ENCODE data around the gene PCDH9. TPM values are rescaled to one million over a fixed set of nuclear protein-coding genes. Genes with fewer than 3 reads are reported as not detected.

PCDH9 gene
- total and polyA plus RNA-seq, 7 donors, result under 0.01 to 15.7 (median 8.7) TPM; not detected in 1

DNA sequence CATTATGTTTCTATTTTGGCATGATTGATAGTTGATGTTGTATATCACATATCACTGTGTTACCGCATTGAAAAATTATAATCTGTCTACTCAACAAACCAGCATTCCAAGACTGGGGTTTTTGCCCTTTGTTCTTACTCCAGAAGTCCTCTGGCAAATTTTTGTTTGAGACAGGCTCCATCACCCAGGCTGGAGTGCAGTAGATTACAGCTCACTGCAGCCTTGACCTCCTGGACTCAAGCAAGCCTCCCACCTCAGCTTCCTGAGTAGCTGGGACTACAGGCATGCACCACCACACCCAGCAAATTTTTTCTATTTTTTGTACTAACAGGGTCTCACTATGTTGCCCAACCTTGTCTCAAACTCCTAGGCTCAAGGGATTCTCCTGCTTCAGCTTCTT lies 741.0 kb downstream of the PCDH9 start:
- WGBS, 2 donors, result 94 to 95% methylated on average over 1 of the region's 1 CpG
- intact Hi-C loops (cut with DNase I), result no loop called here

DNA sequence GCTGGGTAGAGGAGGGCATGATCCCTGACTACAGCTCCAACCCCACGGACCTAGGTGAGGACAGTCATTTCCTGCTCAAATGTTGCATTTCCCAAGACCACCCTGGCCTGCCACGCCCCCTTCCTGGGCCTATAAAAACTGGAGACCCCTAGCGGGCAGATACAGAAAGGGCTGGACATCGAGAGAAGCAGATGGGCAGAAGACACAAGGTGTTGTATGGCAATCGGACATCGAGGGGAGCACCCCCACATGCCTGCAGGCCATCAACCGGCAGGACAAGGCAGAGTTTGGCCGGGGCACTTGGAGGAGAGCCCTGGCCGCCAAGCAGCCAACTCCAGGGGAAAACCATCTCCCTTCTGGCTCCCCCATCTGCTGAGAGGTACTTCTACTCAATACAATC lies 746.4 kb downstream of the PCDH9 start:
- Histone ChIP-seq H3K9me3 (no peaks in the 10 kb centered on the region), H3K4me1 (no peaks in the 10 kb centered on the region), H3K27ac (no peak overlapping the region), H3K4me3 (no peak overlapping the region), H3K36me3 (no peaks in the 10 kb centered on the region), H3K27me3 (no peaks in the 10 kb centered on the region)
- DNase-seq, result no peak
- WGBS, 2 donors, result 82 to 89% methylated on average over 9 of the region's 9 CpGs
- intact Hi-C loops (cut with DNase I), result no loop called here
- no peak for TF ChIP-seq POLR2AphosphoS5 (IDR thresholded peaks at IDR 0.05)
- TF ChIP-seq, protein P1, sequence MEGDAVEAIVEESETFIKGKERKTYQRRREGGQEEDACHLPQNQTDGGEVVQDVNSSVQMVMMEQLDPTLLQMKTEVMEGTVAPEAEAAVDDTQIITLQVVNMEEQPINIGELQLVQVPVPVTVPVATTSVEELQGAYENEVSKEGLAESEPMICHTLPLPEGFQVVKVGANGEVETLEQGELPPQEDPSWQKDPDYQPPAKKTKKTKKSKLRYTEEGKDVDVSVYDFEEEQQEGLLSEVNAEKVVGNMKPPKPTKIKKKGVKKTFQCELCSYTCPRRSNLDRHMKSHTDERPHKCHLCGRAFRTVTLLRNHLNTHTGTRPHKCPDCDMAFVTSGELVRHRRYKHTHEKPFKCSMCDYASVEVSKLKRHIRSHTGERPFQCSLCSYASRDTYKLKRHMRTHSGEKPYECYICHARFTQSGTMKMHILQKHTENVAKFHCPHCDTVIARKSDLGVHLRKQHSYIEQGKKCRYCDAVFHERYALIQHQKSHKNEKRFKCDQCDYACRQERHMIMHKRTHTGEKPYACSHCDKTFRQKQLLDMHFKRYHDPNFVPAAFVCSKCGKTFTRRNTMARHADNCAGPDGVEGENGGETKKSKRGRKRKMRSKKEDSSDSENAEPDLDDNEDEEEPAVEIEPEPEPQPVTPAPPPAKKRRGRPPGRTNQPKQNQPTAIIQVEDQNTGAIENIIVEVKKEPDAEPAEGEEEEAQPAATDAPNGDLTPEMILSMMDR (IDR thresholded peaks at IDR 0.05), result no peak
- no peak for TF ChIP-seq EP300 (IDR thresholded peaks at IDR 0.05)
- no peak for TF ChIP-seq POLR2A (IDR thresholded peaks at IDR 0.05)

More for the DNA sequence above, 741.0 kb downstream of the PCDH9 start:
- no peak for DNase-seq
- no peak for TF ChIP-seq EP300 (IDR thresholded peaks at IDR 0.05)
- TF ChIP-seq POLR2AphosphoS5 (IDR thresholded peaks at IDR 0.05), result no peak
- TF ChIP-seq, protein P1 (IDR thresholded peaks at IDR 0.05), result no peak
- H3K4me1 ChIP-seq, result no peaks in the 10 kb centered on the region
- H3K9me3 ChIP-seq, result no peaks in the 10 kb centered on the region
- H3K27me3 ChIP-seq, result no peaks in the 10 kb centered on the region
- H3K4me3 ChIP-seq, result no peak overlapping the region
- H3K36me3 ChIP-seq, result no peaks in the 10 kb centered on the region
- no peak overlapping the region for H3K27ac ChIP-seq

DNA sequence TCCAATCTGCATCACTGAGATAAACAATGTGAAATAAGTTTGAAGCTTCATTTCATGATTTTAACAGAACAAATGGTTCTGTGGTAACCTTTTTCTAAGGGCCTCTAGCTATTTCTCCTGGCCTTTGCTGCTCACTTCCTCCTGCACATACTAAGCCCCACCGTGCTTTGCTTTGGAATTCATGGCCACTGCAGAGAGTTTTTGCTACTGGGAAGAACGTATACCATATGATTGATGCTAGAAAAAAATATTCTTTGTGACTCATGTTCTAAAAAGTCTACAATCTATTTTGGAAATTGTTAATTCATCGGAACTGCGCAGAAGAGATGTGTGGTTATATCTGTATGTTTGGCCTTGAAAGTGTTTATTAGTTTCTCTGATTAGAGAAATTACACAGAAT lies 747.3 kb downstream of the PCDH9 start:
- 75 to 81% methylated on average over 4 of the region's 4 CpGs for WGBS, 2 donors
- no peak for DNase-seq
- Histone ChIP-seq H3K27me3 (no peaks in the 10 kb centered on the region), H3K4me1 (no peaks in the 10 kb centered on the region), H3K36me3 (no peaks in the 10 kb centered on the region), H3K4me3 (no peak overlapping the region), H3K27ac (no peak overlapping the region), H3K9me3 (no peaks in the 10 kb centered on the region)
- intact Hi-C loops (cut with DNase I), result no loop called here
- TF ChIP-seq, protein P1 (IDR thresholded peaks at IDR 0.05), result no peak
- TF ChIP-seq EP300 (IDR thresholded peaks at IDR 0.05), result no peak
- TF ChIP-seq POLR2AphosphoS5 (IDR thresholded peaks at IDR 0.05), result no peak
- no peak for TF ChIP-seq POLR2A (IDR thresholded peaks at IDR 0.05)

DNA sequence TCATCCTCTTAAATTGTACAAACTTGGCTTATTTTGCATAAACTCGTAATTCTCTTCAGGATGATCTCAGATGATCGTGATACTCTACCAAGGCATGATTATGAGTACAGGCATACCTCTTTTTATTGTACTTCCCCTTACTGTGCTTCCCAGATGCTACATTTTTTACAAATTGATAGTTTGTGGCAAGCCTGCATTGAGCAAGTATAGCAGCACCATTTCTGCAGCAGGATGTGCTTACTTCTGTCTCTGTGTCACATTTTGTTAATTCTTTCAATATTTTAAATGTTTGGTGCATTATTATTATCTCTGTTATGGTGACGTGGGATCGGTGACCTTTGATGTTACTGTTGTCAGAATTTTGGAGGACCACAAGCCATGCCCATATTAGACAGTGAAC lies 752.3 kb downstream of the PCDH9 start:
- no peak for DNase-seq
- 72 to 81% methylated on average over 4 of the region's 4 CpGs for WGBS, 2 donors
- Histone ChIP-seq H3K9me3 (no peaks in the 10 kb centered on the region), H3K4me3 (no peak overlapping the region), H3K4me1 (no peaks in the 10 kb centered on the region), H3K27ac (no peak overlapping the region), H3K27me3 (no peaks in the 10 kb centered on the region), H3K36me3 (no peaks in the 10 kb centered on the region)
- intact Hi-C loops (cut with DNase I), result no loop called here
- TF ChIP-seq EP300 (IDR thresholded peaks at IDR 0.05) (no peak), POLR2AphosphoS5 (IDR thresholded peaks at IDR 0.05) (no peak), POLR2A (IDR thresholded peaks at IDR 0.05) (no peak)
- TF ChIP-seq, protein P1 (IDR thresholded peaks at IDR 0.05), result no peak

DNA sequence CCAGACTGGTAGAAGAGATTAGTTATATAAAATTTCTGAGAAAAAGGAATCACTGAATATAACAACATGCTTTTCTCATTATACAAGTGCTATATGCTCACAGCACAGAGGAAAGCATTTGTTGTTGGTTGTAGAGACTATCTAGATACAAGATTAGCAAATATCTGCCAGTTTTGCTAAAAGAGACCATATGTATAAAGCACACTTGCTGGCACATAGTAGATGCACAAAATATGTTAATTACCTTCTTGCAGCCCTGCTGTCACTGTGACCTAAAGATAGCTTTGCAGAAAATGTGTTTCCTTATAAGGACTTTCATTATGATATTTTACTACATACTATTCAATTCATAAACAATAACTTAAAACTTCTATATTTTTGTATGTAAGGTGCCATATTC lies 755.1 kb downstream of the PCDH9 start:
- Histone ChIP-seq H3K27me3 (no peaks in the 10 kb centered on the region), H3K27ac (no peak overlapping the region), H3K4me1 (no peaks in the 10 kb centered on the region), H3K4me3 (no peak overlapping the region), H3K9me3 (no peaks in the 10 kb centered on the region), H3K36me3 (no peaks in the 10 kb centered on the region)
- DNase-seq, result no peak
- TF ChIP-seq EP300 (IDR thresholded peaks at IDR 0.05) (no peak), POLR2AphosphoS5 (IDR thresholded peaks at IDR 0.05) (no peak), POLR2A (IDR thresholded peaks at IDR 0.05) (no peak)
- TF ChIP-seq, protein P1 (IDR thresholded peaks at IDR 0.05), result no peak
- intact Hi-C loops (cut with DNase I), result no loop called here
